Astrocyte (in vitro differentiated cells and primary cell): ENCODE measurements around the gene ADNP2.

ENCODE experiments used
- EZH2 ChIP-seq: IDR thresholded peaks from 2 replicates; pipeline ENCODE4 v1.6.1; 2012; ENCODE audit warnings: mild to moderate bottlenecking, low read length, inconsistent platforms; ENCODE audit not compliant: insufficient read depth
- TF ChIP-seq, protein P1 (sequence below): IDR thresholded peaks from 2 replicates; pipeline ENCODE4 v1.5.1; 2011; ENCODE audit warnings: low read depth, mild to moderate bottlenecking, inconsistent platforms, low read length, moderate library complexity; ENCODE audit not compliant: insufficient read depth

DNA sequence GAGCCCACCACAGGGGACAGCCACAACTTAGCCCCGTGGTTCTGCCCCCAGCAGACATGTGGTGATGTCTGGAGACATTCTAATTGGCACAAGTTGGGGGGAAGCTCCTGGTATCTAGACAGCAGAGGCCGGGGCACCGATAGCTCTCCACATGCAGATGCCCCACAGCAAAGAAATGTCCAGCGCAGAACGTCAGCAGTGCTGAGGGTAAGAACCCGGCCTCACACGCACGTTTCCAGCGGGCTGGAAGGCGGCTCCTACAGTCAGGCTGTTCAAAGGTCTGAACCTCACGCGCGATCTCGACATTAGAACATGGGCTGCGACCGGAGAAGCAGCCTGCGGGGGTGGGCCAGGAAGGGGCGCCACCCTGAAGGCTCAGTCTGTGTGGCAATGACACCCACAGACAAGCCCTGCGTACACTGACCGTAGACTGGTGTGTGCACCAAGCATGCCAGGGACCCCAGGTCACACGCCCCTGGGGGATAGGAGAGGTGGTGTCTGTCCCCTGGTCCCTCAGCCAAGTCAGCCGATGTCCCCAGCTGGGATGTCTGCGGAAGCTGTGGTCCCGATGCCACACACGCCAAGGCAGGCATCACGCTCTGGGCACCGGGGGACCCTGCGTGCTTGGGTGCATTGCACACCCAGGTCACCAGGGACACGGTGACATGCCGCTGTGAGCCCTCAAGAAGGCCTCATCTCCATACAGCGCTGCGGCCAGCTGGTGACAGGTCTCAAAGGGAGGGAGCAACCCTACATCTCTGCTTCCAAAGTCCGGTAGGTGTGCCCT lies 71.9 kb downstream of the ADNP2 start:
- TF ChIP-seq, protein P1, sequence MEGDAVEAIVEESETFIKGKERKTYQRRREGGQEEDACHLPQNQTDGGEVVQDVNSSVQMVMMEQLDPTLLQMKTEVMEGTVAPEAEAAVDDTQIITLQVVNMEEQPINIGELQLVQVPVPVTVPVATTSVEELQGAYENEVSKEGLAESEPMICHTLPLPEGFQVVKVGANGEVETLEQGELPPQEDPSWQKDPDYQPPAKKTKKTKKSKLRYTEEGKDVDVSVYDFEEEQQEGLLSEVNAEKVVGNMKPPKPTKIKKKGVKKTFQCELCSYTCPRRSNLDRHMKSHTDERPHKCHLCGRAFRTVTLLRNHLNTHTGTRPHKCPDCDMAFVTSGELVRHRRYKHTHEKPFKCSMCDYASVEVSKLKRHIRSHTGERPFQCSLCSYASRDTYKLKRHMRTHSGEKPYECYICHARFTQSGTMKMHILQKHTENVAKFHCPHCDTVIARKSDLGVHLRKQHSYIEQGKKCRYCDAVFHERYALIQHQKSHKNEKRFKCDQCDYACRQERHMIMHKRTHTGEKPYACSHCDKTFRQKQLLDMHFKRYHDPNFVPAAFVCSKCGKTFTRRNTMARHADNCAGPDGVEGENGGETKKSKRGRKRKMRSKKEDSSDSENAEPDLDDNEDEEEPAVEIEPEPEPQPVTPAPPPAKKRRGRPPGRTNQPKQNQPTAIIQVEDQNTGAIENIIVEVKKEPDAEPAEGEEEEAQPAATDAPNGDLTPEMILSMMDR = no peak
- no peak for TF ChIP-seq EZH2
